Subcutaneous adipose tissue (tissue), 4 donors: ENCODE data around the gene HJURP. TPM values are rescaled to one million over a fixed set of nuclear protein-coding genes. Genes with fewer than 3 reads are reported as not detected.

Experiments used
- total RNA-seq, 4 donors: library from RNA; depleted of rRNA; stranded (reverse); fragments of >200 nt; gene quantifications; one replicate each; pipeline ENCODE4 v1.1.0, GENCODE V29; 2016
- TF ChIP-seq, protein P1 (sequence below): fragments of 450-650 bp; IDR thresholded peaks from one replicate; pipeline ENCODE4 v1.5.1; 2016; ENCODE audit warnings: low read depth, mild to moderate bottlenecking, control low read depth, antibody characterized with exemption, moderate library complexity

Gene HJURP
- total RNA-seq, 4 donors from 2014 or later = 1.9 to 2.0 TPM; not detected in 2

DNA sequence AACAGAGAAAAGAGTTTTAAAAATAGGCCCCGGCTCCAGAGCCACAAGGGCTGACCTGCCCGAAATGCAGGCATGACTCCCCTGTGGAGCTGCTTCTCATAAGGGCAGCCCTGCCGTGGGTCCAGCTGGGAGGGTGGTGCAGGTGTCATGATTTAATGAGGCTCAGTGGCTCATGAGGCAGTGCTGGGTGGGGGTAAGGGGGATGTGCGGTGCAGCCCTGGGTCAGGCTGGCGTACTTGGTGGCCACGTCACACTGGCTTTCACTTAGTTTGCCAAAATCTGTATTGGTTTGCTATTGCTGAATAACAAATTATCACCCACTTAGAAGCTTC is 33.6 kb downstream of the HJURP start:
- TF ChIP-seq, protein P1, sequence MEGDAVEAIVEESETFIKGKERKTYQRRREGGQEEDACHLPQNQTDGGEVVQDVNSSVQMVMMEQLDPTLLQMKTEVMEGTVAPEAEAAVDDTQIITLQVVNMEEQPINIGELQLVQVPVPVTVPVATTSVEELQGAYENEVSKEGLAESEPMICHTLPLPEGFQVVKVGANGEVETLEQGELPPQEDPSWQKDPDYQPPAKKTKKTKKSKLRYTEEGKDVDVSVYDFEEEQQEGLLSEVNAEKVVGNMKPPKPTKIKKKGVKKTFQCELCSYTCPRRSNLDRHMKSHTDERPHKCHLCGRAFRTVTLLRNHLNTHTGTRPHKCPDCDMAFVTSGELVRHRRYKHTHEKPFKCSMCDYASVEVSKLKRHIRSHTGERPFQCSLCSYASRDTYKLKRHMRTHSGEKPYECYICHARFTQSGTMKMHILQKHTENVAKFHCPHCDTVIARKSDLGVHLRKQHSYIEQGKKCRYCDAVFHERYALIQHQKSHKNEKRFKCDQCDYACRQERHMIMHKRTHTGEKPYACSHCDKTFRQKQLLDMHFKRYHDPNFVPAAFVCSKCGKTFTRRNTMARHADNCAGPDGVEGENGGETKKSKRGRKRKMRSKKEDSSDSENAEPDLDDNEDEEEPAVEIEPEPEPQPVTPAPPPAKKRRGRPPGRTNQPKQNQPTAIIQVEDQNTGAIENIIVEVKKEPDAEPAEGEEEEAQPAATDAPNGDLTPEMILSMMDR = no peak

DNA sequence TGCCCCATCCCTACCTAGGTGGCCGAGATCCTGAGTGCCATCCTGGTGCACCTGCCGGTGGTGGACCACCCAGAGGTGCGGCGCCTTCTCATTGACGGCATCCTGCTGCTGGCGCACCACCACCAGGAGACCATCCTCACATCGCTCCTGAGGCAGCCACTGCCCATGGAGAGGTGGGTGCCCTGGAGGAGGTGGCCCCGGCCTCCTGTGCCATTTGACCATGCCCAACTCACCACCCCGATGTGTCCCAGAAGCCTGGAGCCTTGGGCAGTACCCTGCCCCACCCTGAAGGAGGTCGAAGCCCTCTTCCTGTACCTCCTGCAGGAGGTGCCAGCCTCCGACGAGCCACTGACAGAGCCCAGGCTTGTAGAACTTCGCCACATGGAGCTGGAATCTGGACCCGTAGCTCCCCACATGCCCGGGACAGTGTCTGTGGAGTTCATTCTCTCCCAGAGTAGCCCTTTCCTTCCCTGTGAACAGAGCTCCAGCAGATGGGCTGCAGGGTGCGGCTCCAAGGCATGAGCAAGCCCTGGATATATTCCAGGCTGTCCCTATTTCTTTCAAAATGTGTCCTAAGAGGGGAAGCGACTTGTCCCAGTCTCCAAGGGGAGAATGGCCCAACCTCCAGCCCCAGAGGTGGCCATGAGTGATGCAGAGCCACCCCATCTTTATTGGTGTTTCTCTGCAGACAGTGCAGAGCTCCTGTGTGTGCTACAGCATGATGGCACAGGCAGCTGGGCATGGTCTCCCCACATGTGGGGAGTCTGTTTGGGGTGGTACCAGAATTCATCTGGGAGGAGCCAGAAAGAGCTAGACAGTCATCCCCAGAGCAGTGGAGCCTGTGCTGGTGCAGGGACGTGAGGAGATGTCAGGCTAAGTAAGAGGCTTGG is 34.2 kb downstream of the HJURP start:
- TF ChIP-seq, protein P1 = no peak

DNA sequence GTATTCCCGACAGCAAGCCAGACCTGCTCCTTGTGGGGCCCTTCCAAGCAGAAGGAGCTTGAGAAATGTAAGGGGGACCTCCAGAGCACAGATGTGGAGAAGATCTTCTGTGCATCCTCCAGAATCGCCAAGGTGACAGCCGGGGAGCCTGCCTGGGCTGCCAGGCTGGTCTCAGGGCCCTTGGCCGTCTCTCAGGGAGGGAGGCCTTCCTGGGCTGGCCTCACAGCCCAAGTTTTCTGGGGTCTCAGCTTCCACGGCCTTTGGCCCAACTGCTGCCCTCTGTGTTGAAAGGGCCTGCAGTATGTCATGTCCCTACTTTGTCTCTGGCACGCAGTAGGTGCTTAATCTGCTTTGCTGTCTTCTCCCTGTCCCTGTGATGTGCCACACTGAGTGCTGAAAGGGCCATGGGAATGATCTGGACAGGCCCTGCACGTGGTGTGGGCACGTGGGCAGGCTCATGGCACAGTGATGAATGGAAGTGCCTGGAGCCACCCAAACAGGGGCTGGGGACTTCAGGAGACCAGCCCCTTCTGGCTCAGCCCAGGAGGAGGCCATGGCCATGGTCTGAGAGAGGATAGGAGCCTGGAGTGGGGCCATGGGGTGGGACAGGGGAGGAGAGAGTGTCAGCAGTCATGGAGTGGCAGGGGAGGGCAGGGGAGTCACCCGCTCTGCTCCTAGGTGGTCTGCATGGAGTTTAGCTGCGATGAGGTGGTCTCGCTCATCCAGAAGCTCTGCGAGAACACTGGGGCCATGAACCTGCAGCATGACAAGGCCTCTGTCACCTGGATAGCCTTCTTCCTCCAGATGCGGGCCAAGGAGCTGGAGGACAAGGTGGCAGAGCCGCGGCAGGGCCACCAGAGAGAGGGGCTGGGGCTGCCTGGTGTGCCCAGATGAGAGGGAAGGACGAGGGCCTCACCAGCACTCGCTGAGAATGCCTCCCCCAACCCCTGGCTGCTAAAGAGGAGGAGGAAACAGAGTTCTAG is 35.4 kb downstream of the HJURP start:
- TF ChIP-seq, protein P1 = no peak

DNA sequence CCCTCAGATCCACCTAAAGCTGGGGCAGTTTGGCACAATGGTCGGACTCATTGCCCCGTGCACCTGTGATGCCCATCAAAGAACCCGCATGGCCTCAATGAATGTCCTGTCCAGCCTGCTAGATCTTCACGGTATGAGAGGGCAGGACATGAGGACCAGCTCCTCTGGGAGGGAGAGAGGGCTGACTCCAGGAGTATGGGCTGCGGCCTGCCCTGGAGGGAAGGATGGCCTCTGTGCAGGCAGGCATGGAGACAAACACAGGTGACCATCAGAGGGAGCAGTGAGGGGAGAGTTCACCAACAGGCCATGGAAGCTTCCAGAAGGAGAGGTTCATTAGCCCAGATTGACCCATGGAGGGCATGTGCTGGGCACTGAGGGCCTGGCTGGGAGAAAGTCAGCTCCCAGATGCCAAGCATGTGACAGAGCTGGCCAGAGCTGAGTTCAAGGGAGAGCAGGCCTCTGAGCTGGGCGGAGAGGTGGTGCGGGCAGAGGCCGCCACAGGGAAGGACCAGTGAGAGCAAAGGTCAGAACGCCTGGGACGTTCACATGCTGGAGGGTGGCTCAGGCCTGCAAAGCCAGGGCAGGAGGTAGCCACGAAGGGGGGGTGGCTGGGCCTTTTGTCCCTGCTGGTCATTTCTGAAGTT is 36.2 kb downstream of the HJURP start:
- TF ChIP-seq, protein P1 = no peak

DNA sequence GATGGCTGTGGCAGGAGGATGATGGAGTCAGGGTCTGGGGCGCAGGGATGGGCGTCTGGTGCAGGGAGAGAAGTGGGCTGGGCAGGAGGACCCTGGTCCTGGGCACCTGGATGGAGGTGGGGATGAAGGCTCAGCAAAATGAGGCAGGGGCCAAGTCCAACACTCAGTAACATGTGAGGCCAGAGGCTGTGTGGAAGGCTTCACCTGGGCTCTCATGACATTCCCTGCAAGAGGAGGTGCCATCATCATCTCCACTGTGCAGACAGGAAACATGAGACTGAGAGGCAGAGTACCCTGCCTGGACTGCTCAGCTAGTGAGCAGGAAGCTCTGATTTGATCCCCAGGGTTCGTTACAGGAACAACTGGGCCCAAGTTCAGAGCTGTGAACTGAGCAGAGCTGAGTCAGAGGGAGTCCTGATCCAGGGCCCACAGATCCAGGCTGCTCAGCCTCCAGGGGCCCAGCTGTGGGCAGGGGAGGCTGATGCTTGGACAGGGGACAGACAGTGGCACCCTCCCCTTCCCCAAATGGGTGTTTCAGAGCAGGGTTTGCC is 36.9 kb downstream of the HJURP start:
- TF ChIP-seq, protein P1 = no peak

DNA sequence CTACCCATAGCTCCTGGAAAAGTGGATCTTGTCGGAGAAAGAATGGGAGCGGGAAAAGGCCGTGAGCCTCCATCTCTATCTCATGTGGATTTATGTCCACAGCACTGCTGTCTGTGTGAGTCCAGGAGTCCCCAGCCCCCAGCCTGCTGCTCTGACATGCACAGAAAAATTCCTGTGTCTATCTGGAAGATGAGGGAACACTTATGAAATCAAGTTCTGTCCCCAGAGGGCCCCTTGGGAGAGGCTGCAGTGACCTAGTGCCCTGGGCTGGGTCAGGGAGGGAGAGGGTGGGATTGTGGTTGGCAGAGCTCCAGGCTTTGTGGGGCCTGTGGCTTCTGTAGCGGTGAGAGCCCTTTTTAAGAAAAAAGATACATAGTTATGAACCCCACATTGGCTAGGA is 37.6 kb downstream of the HJURP start:
- TF ChIP-seq, protein P1 = no peak
